IMR-90 (cell line): ENCODE measurements around the gene AKAP6. TPM values are rescaled to one million over a fixed set of nuclear protein-coding genes. Genes with fewer than 3 reads are reported as not detected.

Source experiments
- ATAC-seq: fragments of 200-7000 bp; cut with Tn5 transposase; 2 replicates; pipeline ENCODE4 v1.9.1; 2020; ENCODE audit warnings: low read depth, mild to moderate bottlenecking, moderate library complexity
- BruUV-seq: library from RNA; stranded (reverse); fragments of 400-500 nt; replicated peaks from 2 replicates; lab custom pipeline; 2021; lab: Mats Ljungman, UMichigan
- CTCF ChIA-PET: fragments of 300-600 bp; formaldehyde crosslinking; extraction: SDS; loops from one replicate; lab custom pipeline; 2021; ENCODE audit warnings: antibody characterized with exemption; lab: Yijun Ruan, JAX
- POLR2A ChIA-PET: fragments of 300-600 bp; sonication (Branson Sonifier 250); formaldehyde crosslinking; loops from one replicate; lab custom pipeline; 2022; ENCODE audit warnings: antibody characterized with exemption; ENCODE audit not compliant: unreplicated experiment; lab: Charles Lee
- DNase-seq: peaks from one replicate; pipeline ENCODE4 v3.0.0; 2013
- H2AFZ ChIP-seq: replicated peaks from 2 replicates; pipeline ENCODE3; 2013; ENCODE audit warnings: low read length, mild to moderate bottlenecking; ENCODE audit not compliant: poor library complexity
- H2AK5ac ChIP-seq: 2 replicates; pipeline ENCODE4 v1.6.1; 2013; ENCODE audit warnings: low read depth, low read length, inconsistent platforms
- H2AK9ac ChIP-seq: replicated peaks from 2 replicates; pipeline ENCODE3; 2013; ENCODE audit warnings: mild to moderate bottlenecking, low read depth, low read length, moderate library complexity; ENCODE audit not compliant: poor library complexity
- H2BK120ac ChIP-seq: 2 replicates; pipeline ENCODE4 v1.6.1; 2013; ENCODE audit warnings: low read depth, low read length, inconsistent platforms
- H2BK15ac ChIP-seq: 3 replicates; pipeline ENCODE4 v1.6.1; 2013; ENCODE audit warnings: low read depth, low read length, inconsistent platforms
- H2BK20ac ChIP-seq: 2 replicates; pipeline ENCODE4 v1.6.1; 2013; ENCODE audit warnings: low read depth, mild to moderate bottlenecking, inconsistent platforms, low read length, moderate library complexity
- H2BK5ac ChIP-seq: 2 replicates; pipeline ENCODE4 v1.6.1; 2013; ENCODE audit warnings: mild to moderate bottlenecking, low read depth, low read length, inconsistent platforms; ENCODE audit not compliant: poor library complexity, severe bottlenecking
- H3K14ac ChIP-seq: replicated peaks from 2 replicates; pipeline ENCODE4 v1.6.1; 2013; ENCODE audit warnings: low read depth, low read length, inconsistent platforms
- H3K18ac ChIP-seq: 2 replicates; pipeline ENCODE4 v1.6.1; 2013; ENCODE audit warnings: low read depth, low read length, control low read depth
- H3K23ac ChIP-seq: 2 replicates; pipeline ENCODE4 v1.6.1; 2013; ENCODE audit warnings: low read depth, low read length, inconsistent platforms
- H3K27ac ChIP-seq: 2 replicates; pipeline ENCODE4 v1.5.1; 2013; ENCODE audit warnings: mild to moderate bottlenecking, control low read depth, low read length; ENCODE audit not compliant: insufficient read depth
- H3K27me3 ChIP-seq: 2 replicates; pipeline ENCODE4 v1.6.1; 2013; ENCODE audit warnings: low read length; ENCODE audit not compliant: control insufficient read depth, insufficient read depth
- H3K36me3 ChIP-seq: 2 replicates; pipeline ENCODE4 v1.6.1; 2013; ENCODE audit warnings: low read length, mixed read lengths; ENCODE audit not compliant: control insufficient read depth, insufficient read depth
- H3K4ac ChIP-seq: 2 replicates; pipeline ENCODE4 v1.6.1; 2013; ENCODE audit warnings: low read depth, low read length, inconsistent platforms
- H3K4me1 ChIP-seq: 2 replicates; pipeline ENCODE4 v1.6.1; 2013; ENCODE audit warnings: low read length, mixed read lengths; ENCODE audit not compliant: control insufficient read depth, insufficient read depth
- H3K4me2 ChIP-seq: 2 replicates; pipeline ENCODE4 v1.6.1; 2013; ENCODE audit warnings: low read depth, mild to moderate bottlenecking, control low read depth, low read length, moderate library complexity
- H3K4me3 ChIP-seq: 2 replicates; pipeline ENCODE4 v1.5.1; 2013; ENCODE audit warnings: low read depth, mild to moderate bottlenecking, control low read depth, low read length, moderate library complexity; ENCODE audit not compliant: insufficient read depth
- H3K56ac ChIP-seq: 2 replicates; pipeline ENCODE4 v1.6.1; 2013; ENCODE audit warnings: low read length, inconsistent platforms; ENCODE audit not compliant: insufficient read depth; ENCODE audit errors: extremely low read depth
- H3K79me1 ChIP-seq, 2 experiments: 2 replicates each; pipeline ENCODE4 v1.6.1; 2013; ENCODE audit warnings: low read length in 2 of 2, inconsistent platforms in 1 of 2, low read depth in 1 of 2
- H3K9ac ChIP-seq: 2 replicates; pipeline ENCODE4 v1.6.1; 2013; ENCODE audit warnings: low read depth, low read length, control low read depth
- H3K9me1 ChIP-seq: 2 replicates; pipeline ENCODE4 v1.6.1; 2013; ENCODE audit warnings: low read length, inconsistent platforms; ENCODE audit not compliant: insufficient read depth
- H3K9me3 ChIP-seq: 2 replicates; pipeline ENCODE4 v1.6.1; 2013; ENCODE audit warnings: low read length; ENCODE audit not compliant: control insufficient read depth, insufficient read depth
- H4K20me1 ChIP-seq: 2 replicates; pipeline ENCODE4 v1.6.1; 2013; ENCODE audit warnings: low read length, inconsistent platforms; ENCODE audit not compliant: insufficient read depth
- H4K5ac ChIP-seq: 2 replicates; pipeline ENCODE4 v1.6.1; 2013; ENCODE audit warnings: mild to moderate bottlenecking, low read depth, low read length, control low read depth
- H4K8ac ChIP-seq, 2 experiments: 2 replicates each; pipeline ENCODE4 v1.6.1; 2013; ENCODE audit warnings: low read depth in 2 of 2, low read length in 2 of 2, control low read depth in 1 of 2, inconsistent platforms in 1 of 2
- H4K91ac ChIP-seq: 2 replicates; pipeline ENCODE4 v1.6.1; 2013; ENCODE audit warnings: low read depth, low read length, inconsistent platforms; ENCODE audit not compliant: insufficient read depth
- BHLHE40 ChIP-seq: fragments of 150-350 bp; IDR thresholded peaks from 2 replicates; pipeline ENCODE4 v1.6.1; 2016; ENCODE audit warnings: mild to moderate bottlenecking, low read depth, low read length
- CEBPB ChIP-seq: IDR thresholded peaks from 2 replicates; pipeline ENCODE4 v1.6.1; 2012; ENCODE audit warnings: low read depth, low read length, improper control_type of control experiment
- CHD1 ChIP-seq: IDR thresholded peaks from 2 replicates; pipeline ENCODE4 v1.6.1; 2012; ENCODE audit warnings: low read depth, low read length, improper control_type of control experiment
- CTCF ChIP-seq: conservative IDR thresholded peaks from 2 replicates; pipeline ENCODE4 v1.5.1; 2012; ENCODE audit warnings: mild to moderate bottlenecking, low read depth, low read length, improper control_type of control experiment
- FOS ChIP-seq: fragments of 150-350 bp; IDR thresholded peaks from 2 replicates; pipeline ENCODE4 v1.6.1; 2016; ENCODE audit warnings: low read depth, low read length
- MAFK ChIP-seq: IDR thresholded peaks from 2 replicates; pipeline ENCODE4 v1.6.1; 2012; ENCODE audit warnings: low read depth, low read length, improper control_type of control experiment
- MAZ ChIP-seq: IDR thresholded peaks from 2 replicates; pipeline ENCODE4 v1.6.1; 2012; ENCODE audit warnings: low read depth, mild to moderate bottlenecking, low read length, improper control_type of control experiment, moderate library complexity, borderline replicate concordance
- NFE2L2 ChIP-seq: fragments of 150-350 bp; IDR thresholded peaks from 2 replicates; pipeline ENCODE4 v1.6.1; 2016; ENCODE audit warnings: low read depth, mild to moderate bottlenecking, low read length
- POLR2A ChIP-seq: IDR thresholded peaks from 2 replicates; pipeline ENCODE4 v1.6.1; 2012; ENCODE audit warnings: mild to moderate bottlenecking, low read depth, low read length
- RAD21 ChIP-seq: IDR thresholded peaks from 2 replicates; pipeline ENCODE4 v1.6.1; 2012; ENCODE audit warnings: low read length, improper control_type of control experiment
- RCOR1 ChIP-seq: IDR thresholded peaks from 2 replicates; pipeline ENCODE4 v1.6.1; 2012; ENCODE audit warnings: mild to moderate bottlenecking, low read length, improper control_type of control experiment; ENCODE audit not compliant: insufficient replicate concordance
- RFX5 ChIP-seq: IDR thresholded peaks from 2 replicates; pipeline ENCODE4 v1.8.0; 2012; ENCODE audit warnings: low read depth, mild to moderate bottlenecking, low read length, moderate library complexity
- SMC3 ChIP-seq: fragments of 150-350 bp; IDR thresholded peaks from 2 replicates; pipeline ENCODE4 v1.6.1; 2016; ENCODE audit warnings: low read depth, mild to moderate bottlenecking, antibody characterized with exemption, low read length, moderate library complexity
- USF2 ChIP-seq: fragments of 150-350 bp; IDR thresholded peaks from 2 replicates; pipeline ENCODE4 v1.6.1; 2017; ENCODE audit warnings: mild to moderate bottlenecking, antibody characterized with exemption, low read length, low read depth
- WGBS, 2 experiments: methylation state at CpG; one replicate each; pipeline versions ENCODE4 v1.1.5 to v1.1.7; 2013; ENCODE audit warnings: missing lambda C conversion rate in 2 of 2; ENCODE audit not compliant: insufficient read length in 1 of 2; ENCODE audit errors: extremely low coverage in 2 of 2; 5-methylcytosine and 5-hydroxymethylcytosine counted together
- dilution Hi-C: fragments of 300-500 bp; cut with HindIII; formaldehyde crosslinking; loops from one replicate; pipeline ENCODE4 v1.14.3; 2018; ENCODE audit warnings: low sequenced_read_pairs; ENCODE audit not compliant: unreplicated experiment
- in situ Hi-C: fragments of 300-500 bp; cut with MboI; formaldehyde crosslinking; loops from 3 replicates; pipeline ENCODE4 v1.14.3; 2019; ENCODE audit warnings: low sequenced_read_pairs, inconsistent platforms, mixed read lengths
- intact Hi-C: fragments of 100-400 bp; cut with micrococcal nuclease; formaldehyde crosslinking; loops from 2 replicates; pipeline ENCODE4 v1.10.0; 2022
- polyA plus RNA-seq, 3 experiments: library from polyadenylated mRNA; depleted of rRNA; stranded (reverse); fragments of >200 nt; gene quantifications; 2 replicates each; pipeline ENCODE4 v1.2.3, GENCODE V29; 2012; ENCODE audit warnings: low replicate concordance in 1 of 3
- total RNA-seq: library from RNA; depleted of rRNA; stranded (reverse); fragments of >200 nt; gene quantifications from 2 replicates; pipeline ENCODE4 v1.2.3, GENCODE V29; 2012
- TF ChIP-seq, protein P1 (sequence below): fragments of 150-350 bp; IDR thresholded peaks from 2 replicates; pipeline ENCODE4 v1.6.1; 2016; ENCODE audit warnings: low read depth, mild to moderate bottlenecking, low read length, moderate library complexity, borderline replicate concordance

Gene AKAP6
- total and polyA plus RNA-seq, 2 of the 4 experiments (the other 2 are of a cell fraction) = 0.22 to 1.6 TPM

- in situ Hi-C loops (no loop called here), dilution Hi-C loops (no loop called here), intact Hi-C loops (no loop called here)
- ATAC-seq (no peak), DNase-seq (no peak)
- Histone ChIP-seq H2AFZ (no peak overlapping the region), H3K23ac (no peak overlapping the region), H3K4ac (no peak overlapping the region), H3K4me1 (no peaks in the 10 kb centered on the region), H3K9me3 (no peaks in the 10 kb centered on the region), H3K79me1 (no peaks in the 10 kb centered on the region), H4K91ac (no peak overlapping the region), H3K9me1 (no peaks in the 10 kb centered on the region), H4K5ac (no peak overlapping the region), H4K20me1 (no peaks in the 10 kb centered on the region), H2BK5ac (no peak overlapping the region), H3K18ac (no peak overlapping the region), H2AK5ac (no peak overlapping the region), H2AK9ac (no peak overlapping the region), H3K27ac (no peak overlapping the region), H4K8ac (no peak overlapping the region), H3K27me3 (no peaks in the 10 kb centered on the region), H3K9ac (no peak overlapping the region), H3K36me3 (no peaks in the 10 kb centered on the region), H2BK20ac (no peak overlapping the region), H3K4me3 (no peak overlapping the region), H3K4me2 (no peak overlapping the region), H3K56ac (no peak overlapping the region), H2BK120ac (no peak overlapping the region), H3K14ac (no peak overlapping the region), H2BK15ac (no peak overlapping the region)
- no CpG with 5 or more reads among the region's 2 CpGs for WGBS, 2 experiments
- BruUV-seq = no TSS peak
- ChIA-PET POLR2A (no interaction called here), CTCF (no interaction called here)
- TF ChIP-seq POLR2A (no peak), BHLHE40 (no peak), MAFK (no peak), CEBPB (no peak), CTCF (no peak), NFE2L2 (no peak), FOS (no peak), USF2 (no peak), RFX5 (no peak), MAZ (no peak), SMC3 (no peak), RCOR1 (no peak), RAD21 (no peak), CHD1 (no peak)
- TF ChIP-seq, protein P1, sequence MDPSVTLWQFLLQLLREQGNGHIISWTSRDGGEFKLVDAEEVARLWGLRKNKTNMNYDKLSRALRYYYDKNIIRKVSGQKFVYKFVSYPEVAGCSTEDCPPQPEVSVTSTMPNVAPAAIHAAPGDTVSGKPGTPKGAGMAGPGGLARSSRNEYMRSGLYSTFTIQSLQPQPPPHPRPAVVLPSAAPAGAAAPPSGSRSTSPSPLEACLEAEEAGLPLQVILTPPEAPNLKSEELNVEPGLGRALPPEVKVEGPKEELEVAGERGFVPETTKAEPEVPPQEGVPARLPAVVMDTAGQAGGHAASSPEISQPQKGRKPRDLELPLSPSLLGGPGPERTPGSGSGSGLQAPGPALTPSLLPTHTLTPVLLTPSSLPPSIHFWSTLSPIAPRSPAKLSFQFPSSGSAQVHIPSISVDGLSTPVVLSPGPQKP = no peak
These were observed 310.1 kb downstream of the AKAP6 start for GRCh38 chr14:32639208-32639607.
